VCaP (cell line): Measurements from ENCODE around the gene KCTD17.

Experiments
- H3K27ac ChIP-seq: fragments of 450-650 bp; 2 replicates; pipeline ENCODE4 v1.5.1; 2017
- CTCF ChIP-seq: fragments of 450-650 bp; conservative IDR thresholded peaks from 2 replicates; pipeline ENCODE4 v1.5.1; 2017; ENCODE audit warnings: mild to moderate bottlenecking, moderate library complexity

KCTD17 gene

GRCh38 chr22:37057796-37058510 lies 6.4 kb downstream of the KCTD17 start:
- TF ChIP-seq CTCF, result no peak
- H3K27ac ChIP-seq, result no peak overlapping the region

GRCh38 chr22:37058917-37059701 lies 7.6 kb downstream of the KCTD17 start:
- TF ChIP-seq CTCF, result no peak
- H3K27ac ChIP-seq, result no peak overlapping the region

- H3K27ac ChIP-seq, result no peak overlapping the region
- no peak for TF ChIP-seq CTCF
Measured at GRCh38 chr22:37059876-37060449, 8.4 kb downstream of the KCTD17 start.

- H3K27ac ChIP-seq, result no peak overlapping the region
- no peak for TF ChIP-seq CTCF
Measured at GRCh38 chr22:37060801-37061610, 9.5 kb downstream of the KCTD17 start.

GRCh38 chr22:37061611-37062375 lies 10.3 kb downstream of the KCTD17 start:
- H3K27ac ChIP-seq, result no peak overlapping the region
- no peak for TF ChIP-seq CTCF

GRCh38 chr22:37062376-37062675 lies 10.8 kb downstream of the KCTD17 start:
- H3K27ac ChIP-seq, result no peak overlapping the region
- TF ChIP-seq CTCF, result no peak
